H9 (cell line): ENCODE measurements around the gene KRTAP5-10. TPM values are rescaled to one million over a fixed set of nuclear protein-coding genes. Genes with fewer than 3 reads are reported as not detected.

Experiments used
- DNase-seq: peaks from one replicate; pipeline ENCODE4 v3.0.0-alpha.2; 2017
- H2AFZ ChIP-seq: one replicate; pipeline ENCODE4 v1.6.1; 2013; ENCODE audit warnings: mild to moderate bottlenecking, low read length, control low read depth, moderate library complexity
- H2AK5ac ChIP-seq: 2 replicates; pipeline ENCODE4 v1.6.1; 2013; ENCODE audit warnings: low read length, control low read depth, mixed read lengths; ENCODE audit not compliant: insufficient read length
- H2BK120ac ChIP-seq: one replicate; pipeline ENCODE4 v1.6.1; 2013; ENCODE audit warnings: low read depth, mild to moderate bottlenecking, low read length, control low read depth, inconsistent platforms; ENCODE audit not compliant: poor library complexity, severe bottlenecking
- H2BK12ac ChIP-seq: 2 replicates; pipeline ENCODE4 v1.6.1; 2013; ENCODE audit warnings: low read length, control low read depth, mixed read lengths, low read depth; ENCODE audit not compliant: insufficient read length
- H2BK15ac ChIP-seq: 2 replicates; pipeline ENCODE4 v1.6.1; 2013; ENCODE audit warnings: low read depth, low read length, control low read depth
- H2BK20ac ChIP-seq: one replicate; pipeline ENCODE4 v1.6.1; 2013; ENCODE audit warnings: low read depth, mild to moderate bottlenecking, low read length, control low read depth, inconsistent platforms; ENCODE audit not compliant: poor library complexity, severe bottlenecking
- H2BK5ac ChIP-seq: 2 replicates; pipeline ENCODE4 v1.6.1; 2013; ENCODE audit warnings: low read length, control low read depth, mixed read lengths; ENCODE audit not compliant: insufficient read length
- H3K14ac ChIP-seq: 2 replicates; pipeline ENCODE4 v1.6.1; 2013; ENCODE audit warnings: low read length, control low read depth; ENCODE audit not compliant: insufficient read depth
- H3K18ac ChIP-seq: 2 replicates; pipeline ENCODE4 v1.6.1; 2013; ENCODE audit warnings: low read depth, mild to moderate bottlenecking, mixed read lengths, low read length, control low read depth; ENCODE audit not compliant: insufficient read length
- H3K23ac ChIP-seq: 2 replicates; pipeline ENCODE4 v1.6.1; 2013; ENCODE audit warnings: low read length, control low read depth, mixed read lengths, low read depth; ENCODE audit not compliant: insufficient read length
- H3K23me2 ChIP-seq: 2 replicates; pipeline ENCODE4 v1.6.1; 2013; ENCODE audit warnings: low read depth, mild to moderate bottlenecking, mixed read lengths, low read length, control low read depth; ENCODE audit not compliant: insufficient read length, poor library complexity, severe bottlenecking
- H3K27ac ChIP-seq: 2 replicates; pipeline ENCODE4 v1.5.1; 2013; ENCODE audit warnings: low read length, control low read depth, mixed read lengths, low read depth; ENCODE audit not compliant: insufficient read length
- H3K27me3 ChIP-seq: 2 replicates; pipeline ENCODE4 v1.6.1; 2013; ENCODE audit warnings: low read length, control low read depth, inconsistent platforms; ENCODE audit not compliant: insufficient read depth
- H3K4ac ChIP-seq: 2 replicates; pipeline ENCODE4 v1.6.1; 2013; ENCODE audit warnings: low read depth, mild to moderate bottlenecking, control low read depth, inconsistent platforms, low read length, moderate library complexity
- H3K4me1 ChIP-seq: 2 replicates; pipeline ENCODE4 v1.6.1; 2013; ENCODE audit warnings: low read length, control low read depth, inconsistent platforms; ENCODE audit not compliant: insufficient read depth
- H3K4me2 ChIP-seq: 2 replicates; pipeline ENCODE4 v1.6.1; 2013; ENCODE audit warnings: low read length, control low read depth, mixed read lengths; ENCODE audit not compliant: insufficient read length, insufficient read depth
- H3K56ac ChIP-seq: 2 replicates; pipeline ENCODE4 v1.6.1; 2013; ENCODE audit warnings: low read depth, mild to moderate bottlenecking, mixed read lengths, low read length, control low read depth; ENCODE audit not compliant: insufficient read length
- H3K79me1 ChIP-seq: 2 replicates; pipeline ENCODE4 v1.6.1; 2013; ENCODE audit warnings: low read depth, mild to moderate bottlenecking, moderate library complexity, low read length, control low read depth, inconsistent platforms; ENCODE audit not compliant: insufficient read depth, poor library complexity, severe bottlenecking
- H3K79me2 ChIP-seq: 2 replicates; pipeline ENCODE4 v1.6.1; 2013; ENCODE audit warnings: low read length, control low read depth, inconsistent platforms; ENCODE audit not compliant: insufficient read depth
- H3K9ac ChIP-seq: 2 replicates; pipeline ENCODE4 v1.6.1; 2013; ENCODE audit warnings: low read length, control low read depth, mixed read lengths; ENCODE audit not compliant: insufficient read length; ENCODE audit errors: extremely low read depth
- H3K9me3 ChIP-seq: one replicate; pipeline ENCODE4 v1.6.1; 2013; ENCODE audit warnings: low read depth, low read length, inconsistent platforms; ENCODE audit not compliant: control insufficient read depth
- H3T11ph ChIP-seq: one replicate; pipeline ENCODE4 v1.6.1; 2013; ENCODE audit warnings: mild to moderate bottlenecking, low read length, control low read depth, inconsistent platforms
- H4K20me1 ChIP-seq: one replicate; pipeline ENCODE4 v1.6.1; 2013; ENCODE audit not compliant: control insufficient read depth, insufficient read length, insufficient read depth
- H4K5ac ChIP-seq: 2 replicates; pipeline ENCODE4 v1.6.1; 2013; ENCODE audit warnings: low read depth, mild to moderate bottlenecking, mixed read lengths, low read length, control low read depth; ENCODE audit not compliant: insufficient read length
- H4K8ac ChIP-seq: replicated peaks from 2 replicates; pipeline ENCODE4 v1.6.1; 2013; ENCODE audit warnings: low read length, control low read depth, mixed read lengths, low read depth; ENCODE audit not compliant: insufficient read length
- H4K91ac ChIP-seq: 2 replicates; pipeline ENCODE4 v1.6.1; 2013; ENCODE audit warnings: low read depth, mild to moderate bottlenecking, moderate library complexity, mixed read lengths, low read length, control low read depth; ENCODE audit not compliant: insufficient read length
- H3K27ac Mint-ChIP-seq, 3 experiments: 2 replicates in 2 of 3; 3 replicates in 1 of 3; pipeline ENCODE4 v1.8.0; 2020 to 2021; ENCODE audit warnings: mixed read lengths in 3 of 3, mild to moderate bottlenecking in 1 of 3, moderate library complexity in 1 of 3
- H3K27me3 Mint-ChIP-seq: 2 replicates; pipeline ENCODE4 v1.8.0; 2021; ENCODE audit warnings: low read depth, mild to moderate bottlenecking, moderate library complexity, mixed read lengths
- H3K36me3 Mint-ChIP-seq, 3 experiments: 2 replicates in 2 of 3; 3 replicates in 1 of 3; pipeline ENCODE4 v1.8.0; 2020 to 2021; ENCODE audit warnings: low read depth in 3 of 3, mixed read lengths in 3 of 3; ENCODE audit not compliant: insufficient read depth in 1 of 3
- H3K4me1 Mint-ChIP-seq, 2 experiments: 2 replicates each; pipeline ENCODE4 v1.8.0; 2020; ENCODE audit warnings: mixed read lengths in 2 of 2
- H3K4me3 Mint-ChIP-seq, 2 experiments: 2 replicates in 1 of 2; 3 replicates in 1 of 2; pipeline ENCODE4 v1.8.0; 2020 to 2021; ENCODE audit warnings: mild to moderate bottlenecking in 2 of 2, mixed read lengths in 2 of 2, moderate library complexity in 1 of 2
- H3K9me3 Mint-ChIP-seq, 2 experiments: 2 replicates in 1 of 2; 3 replicates in 1 of 2; pipeline ENCODE4 v1.8.0; 2020; ENCODE audit warnings: mild to moderate bottlenecking in 2 of 2, mixed read lengths in 2 of 2, moderate library complexity in 1 of 2
- WGBS: extraction: QIAGEN DNeasy Blood & Tissue Kit; methylation state at CpG from one replicate; pipeline ENCODE4 v1.1.7; 2013; ENCODE audit warnings: missing lambda C conversion rate, low lambda C conversion rate, mixed read lengths; ENCODE audit not compliant: insufficient read length; ENCODE audit errors: extremely low coverage; 5-methylcytosine and 5-hydroxymethylcytosine counted together
- total RNA-seq: library from RNA; stranded (reverse); gene quantifications from 2 replicates; pipeline ENCODE4 v1.2.1, GENCODE V29; 2021
- TF ChIP-seq, protein P1 (sequence below): fragments of 200-600 bp; sonication (generic); conservative IDR thresholded peaks from 3 replicates; pipeline ENCODE4 v1.8.0; 2021; ENCODE audit warnings: antibody characterized with exemption, mild to moderate bottlenecking

KRTAP5-10 gene
- total RNA-seq, 1 experiment from 2014 or later, result not detected

DNA sequence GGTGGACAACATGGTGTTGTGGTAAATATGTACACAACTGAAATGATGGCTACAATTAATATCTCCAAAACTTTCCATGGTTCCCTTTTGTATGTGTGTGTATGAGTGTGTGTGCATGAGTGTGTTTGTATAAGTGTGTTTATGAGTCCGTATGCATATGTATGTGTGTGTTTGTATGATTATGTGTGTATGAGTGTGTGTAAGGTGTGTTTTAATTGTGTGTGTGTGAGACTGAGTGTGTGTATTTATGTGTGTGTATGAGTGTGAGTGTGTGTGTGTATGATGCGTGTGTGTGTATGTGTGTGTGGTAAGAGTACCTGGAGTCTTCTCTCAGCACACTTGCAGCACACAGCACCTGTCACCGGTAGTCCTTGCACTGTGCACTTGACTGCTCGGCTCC, 9.3 kb upstream of the KRTAP5-10 start:
- Histone ChIP-seq H2BK120ac (no peak overlapping the region), H2BK15ac (no peak overlapping the region), H3K56ac (no peak overlapping the region), H3K4me1 (no peaks in the 10 kb centered on the region), H2AFZ (no peak overlapping the region), H3K79me1 (no peaks in the 10 kb centered on the region), H3K9ac (no peak overlapping the region), H3K9me3 (no peaks in the 10 kb centered on the region), H3K23me2 (no peaks in the 10 kb centered on the region), H3K27me3 (no peaks in the 10 kb centered on the region), H3K14ac (no peak overlapping the region), H2AK5ac (no peak overlapping the region), H2BK20ac (no peak overlapping the region), H4K8ac (no peak overlapping the region), H3K4me2 (no peak overlapping the region), H3K27ac (no peak overlapping the region), H4K91ac (no peak overlapping the region), H3K4ac (no peak overlapping the region), H3K79me2 (no peaks in the 10 kb centered on the region), H3K18ac (no peak overlapping the region), H3T11ph (no peak overlapping the region), H3K23ac (no peak overlapping the region), H2BK12ac (no peak overlapping the region), H4K5ac (no peak overlapping the region), H4K20me1 (no peaks in the 10 kb centered on the region), H2BK5ac (no peak overlapping the region)
- peaks cover 7 to 8% of the 10 kb centered on the region in 2 experiments; a peak in 3 of 4 replicates for H3K4me1 Mint-ChIP-seq
- H3K27ac Mint-ChIP-seq, result no peak overlapping the region
- peaks cover 2 to 6% (median 5%) of the 10 kb centered on the region in 3 experiments; a peak in 4 of 7 replicates for H3K36me3 Mint-ChIP-seq
- peaks cover 7% of the 10 kb centered on the region for H3K27me3 Mint-ChIP-seq
- H3K4me3 Mint-ChIP-seq, result no peak overlapping the region
- H3K9me3 Mint-ChIP-seq, result peaks cover 19 to 24% of the 10 kb centered on the region in 2 experiments
- 100% methylated on average over 2 of the region's 4 CpGs for WGBS
- DNase-seq, result no peak
- TF ChIP-seq, protein P1, sequence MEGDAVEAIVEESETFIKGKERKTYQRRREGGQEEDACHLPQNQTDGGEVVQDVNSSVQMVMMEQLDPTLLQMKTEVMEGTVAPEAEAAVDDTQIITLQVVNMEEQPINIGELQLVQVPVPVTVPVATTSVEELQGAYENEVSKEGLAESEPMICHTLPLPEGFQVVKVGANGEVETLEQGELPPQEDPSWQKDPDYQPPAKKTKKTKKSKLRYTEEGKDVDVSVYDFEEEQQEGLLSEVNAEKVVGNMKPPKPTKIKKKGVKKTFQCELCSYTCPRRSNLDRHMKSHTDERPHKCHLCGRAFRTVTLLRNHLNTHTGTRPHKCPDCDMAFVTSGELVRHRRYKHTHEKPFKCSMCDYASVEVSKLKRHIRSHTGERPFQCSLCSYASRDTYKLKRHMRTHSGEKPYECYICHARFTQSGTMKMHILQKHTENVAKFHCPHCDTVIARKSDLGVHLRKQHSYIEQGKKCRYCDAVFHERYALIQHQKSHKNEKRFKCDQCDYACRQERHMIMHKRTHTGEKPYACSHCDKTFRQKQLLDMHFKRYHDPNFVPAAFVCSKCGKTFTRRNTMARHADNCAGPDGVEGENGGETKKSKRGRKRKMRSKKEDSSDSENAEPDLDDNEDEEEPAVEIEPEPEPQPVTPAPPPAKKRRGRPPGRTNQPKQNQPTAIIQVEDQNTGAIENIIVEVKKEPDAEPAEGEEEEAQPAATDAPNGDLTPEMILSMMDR, result no peak
